Measurements from ENCODE around the gene ATP4B. TPM values are rescaled to one million over a fixed set of nuclear protein-coding genes. Genes with fewer than 3 reads are reported as not detected.

ATP4B gene
- total RNA-seq, 2 experiments from 2014 or later, result not detected

DNA sequence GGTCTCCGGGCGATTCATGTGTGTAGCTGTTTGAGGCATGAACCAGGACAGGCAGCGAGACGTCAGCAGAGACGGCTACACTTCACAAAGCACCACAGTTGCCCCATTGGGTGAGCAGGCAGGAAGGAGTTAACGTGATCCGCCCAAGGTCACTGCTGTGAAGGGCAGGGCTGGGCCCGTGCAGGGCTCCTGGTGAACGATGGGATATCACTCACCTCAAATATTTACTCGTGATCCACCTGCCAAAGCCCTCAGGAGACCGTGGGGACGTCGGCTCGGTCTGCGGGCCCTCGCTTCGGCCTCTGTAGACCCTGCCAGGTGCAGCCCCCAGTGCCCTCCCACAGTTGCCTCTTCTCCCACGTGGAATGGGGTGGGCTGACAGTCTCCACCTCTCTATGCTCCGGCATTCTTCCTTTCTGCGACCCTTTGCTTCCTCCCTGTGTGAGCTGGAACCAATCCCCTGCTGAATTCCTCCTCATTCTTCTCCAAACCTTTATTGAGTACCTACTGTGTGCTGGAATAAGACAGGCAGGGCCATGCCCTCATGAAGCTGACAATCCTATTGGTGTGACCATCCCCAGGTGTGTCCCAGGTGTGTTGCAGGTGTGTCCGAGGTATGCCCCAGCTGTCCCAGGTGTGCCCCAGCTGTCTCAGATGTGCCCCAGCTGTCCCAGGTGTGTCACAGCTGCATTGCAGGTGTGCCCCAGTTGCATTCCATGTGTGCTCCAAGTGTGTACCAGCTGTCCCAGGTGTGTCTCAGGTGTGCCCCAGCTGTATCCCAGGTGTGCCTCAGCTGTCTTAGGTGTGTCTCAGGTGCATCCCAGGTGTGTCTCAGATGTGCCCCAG lies 7.0 kb upstream of the ATP4B start:
- CTCF ChIA-PET, result no interaction called here
- Mint-ChIP-seq H3K4me1 (no peaks in the 10 kb centered on the region), H3K9me3 (peaks cover 14% of the 10 kb centered on the region), H3K36me3 (ENCODE audit: low read depth) (no peaks in the 10 kb centered on the region), H3K27me3 (peaks cover 15% of the 10 kb centered on the region), H3K27ac (no peak overlapping the region), H3K4me3 (no peak overlapping the region)
- no peak for DNase-seq
- POLR2A ChIA-PET, result no interaction called here

DNA sequence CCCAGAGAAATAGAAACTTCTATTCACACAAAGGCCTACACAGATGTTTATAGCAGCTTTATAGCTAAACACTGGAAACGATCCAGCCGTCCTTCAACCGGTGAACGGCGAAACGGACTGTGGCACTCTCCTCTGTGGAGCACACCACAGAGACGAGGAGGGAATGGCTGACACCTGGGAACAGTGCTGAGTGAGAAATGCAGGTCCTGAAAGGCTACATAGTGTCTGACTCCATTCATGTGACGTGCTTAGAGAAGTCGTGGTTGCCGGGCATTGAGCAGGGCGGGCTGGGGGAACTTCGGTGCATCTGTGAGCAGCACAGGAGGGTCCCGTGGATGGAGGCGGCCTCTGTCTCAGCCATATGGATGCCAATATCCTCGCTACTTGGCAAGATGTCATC lies 5.9 kb upstream of the ATP4B start:
- no peak overlapping the region for H3K4me3 Mint-ChIP-seq
- no peaks in the 10 kb centered on the region for H3K36me3 Mint-ChIP-seq (ENCODE audit: low read depth)
- ChIA-PET CTCF (no interaction called here), POLR2A (no interaction called here)
- H3K9me3 Mint-ChIP-seq, result peaks cover 14% of the 10 kb centered on the region
- DNase-seq, result no peak
- H3K27me3 Mint-ChIP-seq, result peaks cover 15% of the 10 kb centered on the region
- H3K27ac Mint-ChIP-seq, result no peak overlapping the region
- no peaks in the 10 kb centered on the region for H3K4me1 Mint-ChIP-seq

DNA sequence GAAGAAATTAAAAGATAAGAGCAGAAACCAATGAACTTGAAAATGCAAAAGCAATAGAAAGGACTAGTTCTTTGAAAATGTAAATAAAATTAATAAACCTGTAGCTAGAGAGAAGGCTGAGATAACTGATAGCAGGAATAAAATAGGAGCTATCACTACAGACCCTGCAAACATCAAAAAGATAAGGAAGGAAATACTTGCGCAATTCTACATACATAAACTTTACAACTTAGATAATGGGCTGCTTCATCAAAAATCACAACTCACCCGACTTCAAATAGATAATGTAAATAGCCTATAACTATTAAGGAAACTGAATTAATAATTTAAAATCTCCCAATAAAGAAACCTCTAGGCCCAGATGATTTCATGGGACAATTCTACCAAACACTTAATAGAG lies 3.5 kb upstream of the ATP4B start:
- H3K4me1 Mint-ChIP-seq, result no peaks in the 10 kb centered on the region
- ChIA-PET CTCF (no interaction called here), POLR2A (no interaction called here)
- peaks cover 15% of the 10 kb centered on the region for H3K27me3 Mint-ChIP-seq
- H3K27ac Mint-ChIP-seq, result no peak overlapping the region
- H3K9me3 Mint-ChIP-seq, result peaks cover 14% of the 10 kb centered on the region
- H3K36me3 Mint-ChIP-seq (ENCODE audit: low read depth), result no peaks in the 10 kb centered on the region
- DNase-seq, result no peak
- H3K4me3 Mint-ChIP-seq, result no peak overlapping the region

DNA sequence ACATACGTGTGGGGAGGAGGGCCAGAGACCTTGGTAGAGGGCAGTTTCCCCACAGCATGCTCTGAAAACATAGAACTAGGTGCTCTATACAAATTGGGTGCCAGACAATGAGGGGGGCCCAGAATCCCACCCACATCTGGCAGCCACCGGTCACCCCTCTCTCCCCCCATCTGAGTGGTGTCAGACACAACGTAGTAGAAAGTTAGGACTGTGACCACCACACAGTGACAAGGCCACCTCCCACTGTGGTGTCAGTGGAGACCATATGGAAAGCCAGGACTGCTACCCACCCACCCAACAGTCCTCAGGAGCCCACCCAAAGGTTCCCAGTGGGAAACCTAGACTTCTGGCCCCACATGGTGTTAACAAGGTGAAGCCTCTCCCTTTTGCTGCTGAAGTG lies 2.1 kb upstream of the ATP4B start:
- CTCF ChIA-PET, result no interaction called here
- Mint-ChIP-seq H3K27ac (no peak overlapping the region), H3K9me3 (peaks cover 14% of the 10 kb centered on the region), H3K4me1 (no peaks in the 10 kb centered on the region), H3K36me3 (ENCODE audit: low read depth) (no peaks in the 10 kb centered on the region), H3K4me3 (no peak overlapping the region), H3K27me3 (peaks cover 15% of the 10 kb centered on the region)
- no peak for DNase-seq
- POLR2A ChIA-PET, result no interaction called here

DNA sequence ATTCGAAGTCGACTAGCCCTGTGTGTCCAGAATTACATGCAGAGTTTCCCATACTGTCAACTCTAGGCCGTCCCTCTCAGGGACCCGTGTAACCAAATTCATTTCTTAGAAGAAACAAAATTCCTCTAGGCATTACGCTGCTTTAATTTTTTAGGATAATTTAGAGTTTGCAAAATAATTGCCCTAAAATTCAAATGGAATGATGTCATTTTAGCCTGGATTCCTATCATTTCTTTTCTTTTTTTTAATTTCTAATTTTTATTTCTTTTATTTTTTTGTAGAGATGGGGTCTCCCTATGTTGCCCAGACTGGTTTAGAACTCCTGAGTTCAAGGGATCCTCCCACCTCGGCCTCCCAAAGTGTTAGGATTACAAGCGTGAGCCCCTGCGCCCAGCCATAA lies 1.3 kb upstream of the ATP4B start:
- Mint-ChIP-seq H3K27me3 (peaks cover 15% of the 10 kb centered on the region), H3K4me3 (no peak overlapping the region), H3K36me3 (ENCODE audit: low read depth) (no peaks in the 10 kb centered on the region), H3K4me1 (no peaks in the 10 kb centered on the region), H3K9me3 (peaks cover 12% of the 10 kb centered on the region), H3K27ac (no peak overlapping the region)
- DNase-seq, result no peak
- ChIA-PET CTCF (no interaction called here), POLR2A (no interaction called here)

DNA sequence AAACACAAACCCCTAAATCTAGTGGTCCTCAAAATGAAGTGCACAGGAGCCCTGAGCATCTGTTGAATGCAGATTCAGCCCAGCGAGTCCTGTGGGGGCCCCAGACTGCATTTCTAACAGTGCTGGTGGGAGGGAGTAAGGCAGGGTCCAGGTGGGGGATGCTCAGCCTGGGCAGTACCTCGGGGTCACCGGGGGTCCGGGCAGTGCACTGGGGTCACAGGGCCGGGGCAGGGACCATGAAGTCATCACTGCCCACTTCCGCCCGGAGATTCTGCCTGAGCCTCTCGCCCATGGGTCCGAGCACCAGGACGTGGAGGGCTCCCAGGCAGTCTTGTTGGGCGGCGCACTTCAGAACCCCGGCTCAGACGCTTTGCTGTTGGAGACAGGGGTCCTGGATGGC lies 838 bp upstream of the ATP4B start:
- Mint-ChIP-seq H3K27me3 (peaks cover 15% of the 10 kb centered on the region), H3K4me3 (no peak overlapping the region), H3K27ac (no peak overlapping the region), H3K4me1 (no peaks in the 10 kb centered on the region), H3K9me3 (peaks cover 12% of the 10 kb centered on the region), H3K36me3 (ENCODE audit: low read depth) (no peaks in the 10 kb centered on the region)
- DNase-seq, result no peak
- POLR2A ChIA-PET, result no interaction called here
- CTCF ChIA-PET, result no interaction called here

DNA sequence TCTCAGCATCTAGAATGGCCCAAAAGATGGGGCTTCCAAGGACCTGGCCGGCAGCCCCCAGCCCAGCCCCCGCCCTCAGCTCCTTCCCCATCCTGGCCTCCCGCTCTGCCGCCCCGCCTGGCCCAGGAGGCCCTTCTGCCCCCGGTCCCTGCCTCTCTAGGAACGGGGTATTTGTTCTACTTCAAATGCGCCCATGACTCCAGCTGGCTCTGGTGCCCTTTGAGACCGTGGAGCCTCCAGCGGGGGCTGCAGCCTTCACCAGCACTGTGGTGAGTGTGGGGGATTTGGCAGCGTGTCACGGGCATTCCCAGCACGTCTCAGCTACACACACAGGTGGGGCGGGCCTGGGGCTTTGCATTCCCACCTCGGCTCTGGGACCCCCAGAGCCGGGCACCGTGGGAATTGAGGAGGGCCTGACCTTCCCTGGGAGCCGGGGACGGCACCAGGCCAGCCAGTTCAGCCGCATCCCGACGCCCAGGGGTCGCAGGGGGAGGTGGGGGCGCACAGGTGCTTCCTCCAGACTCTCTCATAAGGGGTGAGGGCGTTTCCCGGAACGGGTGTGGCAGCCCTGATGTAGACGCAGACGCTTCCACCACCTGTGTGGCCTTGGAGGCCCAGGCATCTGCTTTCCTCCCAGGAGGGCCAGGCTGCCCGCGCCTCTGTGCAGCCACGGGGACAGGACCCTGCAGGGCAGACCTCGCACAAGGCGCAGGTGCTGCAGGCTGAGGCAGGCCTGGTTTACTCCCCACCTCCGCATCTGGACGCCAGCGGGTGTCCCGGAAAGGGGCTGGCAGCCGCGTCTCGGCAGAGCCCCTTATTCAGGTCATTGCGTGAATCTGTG lies 947 bp downstream of the ATP4B start:
- POLR2A ChIA-PET, result no interaction called here
- Mint-ChIP-seq H3K27me3 (peaks cover 14% of the 10 kb centered on the region), H3K4me3 (no peak overlapping the region), H3K36me3 (ENCODE audit: low read depth) (no peaks in the 10 kb centered on the region), H3K27ac (no peak overlapping the region), H3K9me3 (peaks cover 12% of the 10 kb centered on the region), H3K4me1 (no peaks in the 10 kb centered on the region)
- no peak for DNase-seq
- CTCF ChIA-PET, result no interaction called here

DNA sequence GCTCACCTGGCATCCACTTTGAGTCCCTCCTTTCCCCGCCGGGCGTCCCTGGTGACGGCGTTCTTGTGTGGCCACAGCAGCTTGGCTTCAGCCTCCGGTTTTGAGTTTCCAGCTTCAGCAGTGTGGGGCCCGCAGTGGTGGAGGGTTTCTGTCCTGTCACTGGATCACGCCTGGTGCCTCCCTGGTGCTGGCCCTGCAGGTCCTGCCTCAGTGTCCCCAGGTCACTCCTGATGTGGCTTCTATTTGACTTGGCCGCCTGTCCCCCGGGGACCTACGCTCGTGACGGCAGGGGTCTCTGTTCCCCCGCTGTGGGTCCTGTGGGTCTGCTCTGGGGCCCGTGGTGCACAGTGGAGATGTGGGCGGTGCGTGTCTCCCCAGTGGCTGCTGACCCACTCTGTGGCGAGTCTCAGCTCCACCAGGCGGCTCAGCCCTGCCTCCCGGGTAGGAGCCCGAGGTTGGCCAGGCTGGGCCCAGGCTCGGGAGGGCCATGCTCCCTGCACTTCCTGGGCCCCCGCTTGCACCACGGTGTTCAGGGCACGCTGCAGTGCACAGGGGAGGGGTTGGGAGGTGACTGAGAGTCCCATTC lies 1.9 kb downstream of the ATP4B start:
- peaks cover 5% of the 10 kb centered on the region for H3K9me3 Mint-ChIP-seq
- H3K27me3 Mint-ChIP-seq, result peaks cover 5% of the 10 kb centered on the region
- POLR2A ChIA-PET, result no interaction called here
- CTCF ChIA-PET, result no interaction called here
- no peaks in the 10 kb centered on the region for H3K4me1 Mint-ChIP-seq
- DNase-seq, result no peak
- H3K4me3 Mint-ChIP-seq, result no peak overlapping the region
- H3K36me3 Mint-ChIP-seq (ENCODE audit: low read depth), result no peaks in the 10 kb centered on the region
- no peak overlapping the region for H3K27ac Mint-ChIP-seq

DNA sequence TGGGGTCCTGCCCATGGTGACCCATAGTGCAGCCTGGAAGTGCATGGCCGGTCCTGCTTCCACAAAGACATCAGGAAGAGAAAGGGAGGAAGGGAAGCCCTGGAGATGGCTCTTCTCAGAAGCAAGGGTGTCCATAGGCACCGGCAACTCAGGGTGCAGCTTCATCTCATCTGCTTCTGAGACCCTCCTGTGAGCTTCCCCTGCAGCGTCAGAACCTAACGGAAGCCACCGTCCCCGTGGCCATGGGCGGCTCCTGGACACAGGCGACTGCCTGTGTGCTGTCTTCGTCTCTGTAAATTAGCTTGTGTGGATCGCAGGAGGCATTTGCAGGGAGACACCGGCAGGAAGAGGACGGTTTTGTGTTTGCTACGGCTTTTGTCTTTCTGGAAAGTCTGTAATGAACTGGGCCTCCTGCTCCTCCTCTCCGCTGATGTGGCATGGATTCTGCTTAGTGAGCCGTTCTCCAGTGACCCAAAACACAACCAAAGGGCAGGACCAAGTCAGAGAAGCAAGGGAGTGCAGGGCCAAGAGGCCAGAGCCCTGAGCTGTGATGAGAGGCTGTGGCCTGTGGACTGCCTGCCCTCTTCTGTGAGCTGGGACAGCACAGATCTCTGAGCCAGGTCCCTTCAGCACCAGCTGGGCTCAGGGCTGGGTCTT lies 2.5 kb downstream of the ATP4B start:
- DNase-seq, result no peak
- Mint-ChIP-seq H3K27me3 (no peaks in the 10 kb centered on the region), H3K27ac (no peak overlapping the region), H3K4me1 (no peaks in the 10 kb centered on the region), H3K9me3 (no peaks in the 10 kb centered on the region), H3K36me3 (ENCODE audit: low read depth) (no peaks in the 10 kb centered on the region), H3K4me3 (no peak overlapping the region)
- ChIA-PET POLR2A (no interaction called here), CTCF (no interaction called here)

DNA sequence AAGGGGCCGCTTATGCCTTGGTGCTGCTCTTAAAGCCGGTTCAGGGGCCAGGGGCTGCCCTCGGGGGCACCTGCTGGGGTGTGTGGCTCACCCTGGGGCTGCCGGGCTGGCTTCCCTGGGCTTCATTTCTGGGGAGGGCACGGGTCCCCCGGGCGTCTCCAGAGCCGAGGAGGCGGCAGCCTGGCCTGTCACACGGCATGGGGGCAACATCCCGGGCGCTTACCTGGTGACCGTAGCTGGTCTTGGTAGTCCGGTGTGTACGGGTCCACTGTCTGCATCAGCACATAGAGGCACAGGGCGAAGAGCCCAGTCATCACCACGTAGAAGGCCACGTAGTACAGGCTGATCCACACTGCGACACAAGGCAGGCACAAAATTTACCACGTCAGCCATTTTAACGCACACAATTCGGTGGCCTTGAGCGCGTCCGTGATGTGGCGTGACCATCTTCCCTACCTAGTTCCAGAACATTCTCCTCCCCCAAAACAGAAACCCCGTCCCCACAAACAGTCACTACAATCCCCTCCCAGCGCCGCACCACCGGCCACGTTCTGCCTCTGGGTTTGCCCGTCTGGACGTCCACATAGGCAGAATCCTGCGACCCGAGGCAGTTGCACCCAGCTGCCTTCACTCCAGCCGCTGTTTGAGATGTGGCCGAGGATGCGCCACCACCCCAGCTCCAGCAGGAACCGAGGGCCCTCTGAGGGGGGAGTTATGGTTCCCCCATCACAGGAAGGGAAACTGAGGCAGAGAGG lies 3.2 kb downstream of the ATP4B start:
- ChIA-PET CTCF (no interaction called here), POLR2A (no interaction called here)
- Mint-ChIP-seq H3K27ac (no peak overlapping the region), H3K4me1 (no peaks in the 10 kb centered on the region), H3K27me3 (no peaks in the 10 kb centered on the region), H3K9me3 (no peaks in the 10 kb centered on the region), H3K36me3 (ENCODE audit: low read depth) (no peaks in the 10 kb centered on the region), H3K4me3 (no peak overlapping the region)
- DNase-seq, result no peak

DNA sequence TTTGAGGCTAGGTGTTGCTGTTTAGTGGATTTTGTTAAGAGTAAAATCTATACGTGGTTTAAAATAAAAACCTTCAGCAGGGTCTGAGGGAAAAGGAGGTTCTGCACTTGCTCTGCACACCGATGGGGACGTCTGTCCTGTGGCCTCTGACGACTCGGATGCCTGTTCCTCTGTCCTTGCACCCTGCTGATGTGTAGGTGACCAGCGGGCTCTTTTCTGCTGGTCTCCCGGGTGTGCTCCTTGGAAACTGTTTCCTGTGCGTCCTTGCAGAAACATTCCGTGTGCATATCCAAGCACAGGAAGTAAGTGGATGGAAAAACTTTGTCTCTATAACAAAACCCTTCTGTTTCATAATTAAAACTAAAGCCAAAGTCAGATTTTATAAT lies 3.8 kb downstream of the ATP4B start:
- Mint-ChIP-seq H3K27me3 (no peaks in the 10 kb centered on the region), H3K4me1 (no peaks in the 10 kb centered on the region), H3K9me3 (no peaks in the 10 kb centered on the region), H3K36me3 (ENCODE audit: low read depth) (no peaks in the 10 kb centered on the region), H3K4me3 (no peak overlapping the region), H3K27ac (no peak overlapping the region)
- ChIA-PET POLR2A (no interaction called here), CTCF (no interaction called here)
- DNase-seq, result no peak

DNA sequence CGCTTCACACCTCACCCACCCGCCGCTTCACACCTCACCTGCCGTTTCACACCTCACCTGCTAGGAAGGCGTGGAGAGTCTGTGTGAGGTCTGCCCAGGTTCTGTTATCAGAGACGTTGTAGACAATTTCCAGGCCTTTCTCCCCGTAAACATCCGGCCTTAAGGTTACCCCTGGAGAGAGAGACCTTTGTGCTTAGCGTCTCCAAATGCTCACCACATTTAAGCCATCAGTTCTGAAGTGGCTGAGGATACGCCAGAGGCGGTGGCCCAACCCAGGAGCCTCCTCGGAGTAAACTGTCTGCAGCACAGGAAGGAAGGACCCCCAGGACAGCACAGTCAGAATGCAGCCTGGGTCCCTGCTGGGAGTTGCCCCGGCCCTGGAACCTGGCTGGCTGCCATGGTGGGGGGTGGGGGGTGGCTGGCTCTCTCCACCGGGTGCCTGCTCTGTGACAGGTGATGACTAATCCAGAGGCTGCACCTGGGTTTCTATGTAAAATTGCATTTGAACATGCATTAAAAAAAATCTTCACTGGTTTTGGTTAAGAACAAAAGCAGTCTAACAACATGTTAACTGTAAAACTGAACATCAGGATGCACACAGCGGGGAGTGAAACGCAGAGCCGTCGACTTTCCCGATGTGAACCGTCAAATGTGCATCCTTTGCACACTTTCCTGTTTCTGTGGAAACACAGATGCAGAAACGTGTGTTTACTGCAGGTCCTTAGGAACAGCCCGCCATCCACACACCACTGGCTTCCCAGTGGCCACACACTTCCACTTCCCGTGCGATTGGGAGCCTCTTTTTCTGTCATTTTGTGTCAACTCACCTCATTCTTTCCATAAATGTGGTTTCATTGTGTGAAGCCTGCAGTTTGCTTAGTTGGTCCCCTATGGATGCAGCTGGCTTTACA lies 4.5 kb downstream of the ATP4B start:
- no peaks in the 10 kb centered on the region for H3K36me3 Mint-ChIP-seq (ENCODE audit: low read depth)
- no peak for DNase-seq
- H3K4me1 Mint-ChIP-seq, result no peaks in the 10 kb centered on the region
- no peak overlapping the region for H3K4me3 Mint-ChIP-seq
- no peaks in the 10 kb centered on the region for H3K27me3 Mint-ChIP-seq
- H3K9me3 Mint-ChIP-seq, result no peaks in the 10 kb centered on the region
- H3K27ac Mint-ChIP-seq, result no peak overlapping the region
- POLR2A ChIA-PET, result no interaction called here
- CTCF ChIA-PET, result no interaction called here
